GM19239 (cell line): Measurements from ENCODE around the gene ISLR.
A peak's percentile ranks its signal among the peaks of the same experiment; 100 is the strongest.

Experiments
- DNase-seq: peaks from one replicate; pipeline ENCODE4 v3.0.0; 2011; ENCODE audit warnings: low spot score; ENCODE audit not compliant: insufficient read length
- FAIRE-seq: peaks from 2 replicates; lab custom pipeline; 2011; peaks lifted over from hg19 to GRCh38; lab: Jason Lieb, UNC

The ISLR gene, protein sequence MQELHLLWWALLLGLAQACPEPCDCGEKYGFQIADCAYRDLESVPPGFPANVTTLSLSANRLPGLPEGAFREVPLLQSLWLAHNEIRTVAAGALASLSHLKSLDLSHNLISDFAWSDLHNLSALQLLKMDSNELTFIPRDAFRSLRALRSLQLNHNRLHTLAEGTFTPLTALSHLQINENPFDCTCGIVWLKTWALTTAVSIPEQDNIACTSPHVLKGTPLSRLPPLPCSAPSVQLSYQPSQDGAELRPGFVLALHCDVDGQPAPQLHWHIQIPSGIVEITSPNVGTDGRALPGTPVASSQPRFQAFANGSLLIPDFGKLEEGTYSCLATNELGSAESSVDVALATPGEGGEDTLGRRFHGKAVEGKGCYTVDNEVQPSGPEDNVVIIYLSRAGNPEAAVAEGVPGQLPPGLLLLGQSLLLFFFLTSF

DNA sequence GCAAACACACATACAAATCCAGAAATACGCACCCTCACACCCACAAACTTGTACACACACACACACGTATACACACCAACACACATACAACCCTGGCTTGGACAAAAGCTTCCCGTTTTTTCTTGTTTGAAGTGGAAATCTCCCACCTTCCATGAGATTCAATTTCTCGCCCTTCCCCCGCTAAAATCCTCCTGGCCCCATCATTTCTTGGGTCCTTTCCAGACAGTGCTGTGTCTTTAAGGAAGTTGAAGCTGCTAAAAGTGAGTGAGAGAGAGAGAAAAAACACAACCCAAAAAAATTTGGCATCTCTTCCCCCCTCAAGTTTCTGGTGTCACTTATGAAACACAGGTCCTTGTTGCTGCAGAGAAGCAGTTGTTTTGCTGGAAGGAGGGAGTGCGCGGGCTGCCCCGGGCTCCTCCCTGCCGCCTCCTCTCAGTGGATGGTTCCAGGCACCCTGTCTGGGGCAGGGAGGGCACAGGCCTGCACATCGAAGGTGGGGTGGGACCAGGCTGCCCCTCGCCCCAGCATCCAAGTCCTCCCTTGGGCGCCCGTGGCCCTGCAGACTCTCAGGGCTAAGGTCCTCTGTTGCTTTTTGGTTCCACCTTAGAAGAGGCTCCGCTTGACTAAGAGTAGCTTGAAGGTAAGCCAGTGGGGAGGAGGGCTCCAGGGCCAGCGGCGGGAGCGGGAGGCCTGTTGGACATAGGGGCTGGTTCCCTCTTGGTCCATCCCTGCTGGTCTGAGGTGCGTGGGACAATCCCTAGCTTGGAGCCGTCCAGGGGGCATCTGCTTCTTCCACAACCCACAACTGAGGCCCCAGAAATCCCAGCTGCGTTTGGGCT is at the start of gene ISLR:
TSS of gene ISLR (plus strand) at position 331 of the 839 bp plus-strand sequence. CDS start 1,149 bp downstream, outside the sequence.
- FAIRE-seq = no peak
- no peak for DNase-seq

DNA sequence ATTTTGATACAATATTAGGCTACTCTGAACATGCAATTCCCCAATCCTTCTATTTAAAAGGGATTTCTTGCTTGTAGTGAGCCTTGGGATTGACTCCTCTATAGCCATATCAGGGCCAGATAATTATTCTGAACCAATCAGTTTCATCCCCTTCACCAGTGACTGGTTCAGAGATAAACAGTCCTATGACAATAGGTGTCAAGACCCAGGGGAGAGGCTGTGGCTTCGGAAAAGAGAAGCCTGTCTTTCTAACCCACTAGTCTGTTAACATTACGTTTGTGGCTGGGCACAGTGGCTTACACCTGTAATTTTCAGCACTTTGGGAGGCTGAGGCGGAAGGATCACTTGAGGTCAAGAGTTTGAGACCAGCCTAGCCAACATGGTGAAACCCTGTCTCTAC is 49.3 kb upstream of the ISLR start:
- DNase-seq (no peak), FAIRE-seq (no peak)

DNA sequence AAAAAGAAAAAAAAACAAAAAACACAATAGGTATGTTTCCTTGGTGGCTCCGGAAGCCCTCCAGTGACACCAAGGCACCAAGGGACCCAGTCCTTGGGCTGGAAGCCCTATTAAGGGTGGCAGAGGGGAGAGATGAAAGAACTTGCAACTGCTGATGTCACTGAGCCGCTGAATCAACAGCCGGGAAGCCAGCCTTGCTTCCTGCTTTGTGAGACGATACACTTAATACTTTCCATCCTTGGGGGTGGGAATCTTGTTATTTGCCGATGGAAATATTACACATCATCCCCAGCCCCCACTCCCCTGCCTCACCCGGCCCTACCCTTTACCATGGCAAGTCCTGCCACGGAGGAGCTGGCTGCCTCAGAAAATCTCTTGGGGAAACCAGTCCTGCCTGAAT is 48.8 kb upstream of the ISLR start:
- FAIRE-seq (no peak), DNase-seq (no peak)

DNA sequence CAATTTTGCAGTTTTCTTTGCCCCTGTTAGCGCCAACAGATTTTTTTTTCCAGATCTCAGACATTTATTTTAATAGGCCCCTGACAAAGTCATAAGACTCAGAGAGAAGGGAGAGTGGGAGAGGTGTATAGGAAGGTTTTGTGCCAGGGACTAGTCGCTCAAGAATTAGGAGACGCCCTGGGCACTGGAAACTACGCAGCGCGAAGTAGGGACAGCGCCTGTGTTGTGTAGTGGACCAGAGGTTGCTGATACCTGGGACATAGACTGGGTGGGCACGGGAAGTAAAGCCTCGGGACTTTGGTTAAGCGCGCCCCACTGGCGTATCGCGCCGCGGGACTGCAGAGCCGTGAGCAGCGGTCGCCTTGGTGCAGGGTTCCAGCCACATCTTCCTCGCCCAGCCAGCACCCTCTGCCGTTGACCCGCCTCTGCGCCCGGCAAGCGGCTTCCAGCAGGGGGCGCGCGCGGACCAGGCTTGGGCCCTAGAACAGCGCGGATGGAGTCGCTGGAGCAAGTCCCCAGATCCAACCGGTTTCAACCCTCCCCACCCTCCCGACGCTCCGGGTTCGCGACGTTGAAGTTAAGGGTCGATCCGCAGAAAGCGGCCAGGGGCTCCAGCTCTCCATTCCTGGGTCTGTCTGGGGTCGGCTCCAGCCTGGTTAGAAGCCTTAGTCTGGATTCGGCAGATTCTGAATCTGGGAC is 46.1 kb upstream of the ISLR start:
- FAIRE-seq = peak; percentile 91
- peak; percentile 80 for DNase-seq

DNA sequence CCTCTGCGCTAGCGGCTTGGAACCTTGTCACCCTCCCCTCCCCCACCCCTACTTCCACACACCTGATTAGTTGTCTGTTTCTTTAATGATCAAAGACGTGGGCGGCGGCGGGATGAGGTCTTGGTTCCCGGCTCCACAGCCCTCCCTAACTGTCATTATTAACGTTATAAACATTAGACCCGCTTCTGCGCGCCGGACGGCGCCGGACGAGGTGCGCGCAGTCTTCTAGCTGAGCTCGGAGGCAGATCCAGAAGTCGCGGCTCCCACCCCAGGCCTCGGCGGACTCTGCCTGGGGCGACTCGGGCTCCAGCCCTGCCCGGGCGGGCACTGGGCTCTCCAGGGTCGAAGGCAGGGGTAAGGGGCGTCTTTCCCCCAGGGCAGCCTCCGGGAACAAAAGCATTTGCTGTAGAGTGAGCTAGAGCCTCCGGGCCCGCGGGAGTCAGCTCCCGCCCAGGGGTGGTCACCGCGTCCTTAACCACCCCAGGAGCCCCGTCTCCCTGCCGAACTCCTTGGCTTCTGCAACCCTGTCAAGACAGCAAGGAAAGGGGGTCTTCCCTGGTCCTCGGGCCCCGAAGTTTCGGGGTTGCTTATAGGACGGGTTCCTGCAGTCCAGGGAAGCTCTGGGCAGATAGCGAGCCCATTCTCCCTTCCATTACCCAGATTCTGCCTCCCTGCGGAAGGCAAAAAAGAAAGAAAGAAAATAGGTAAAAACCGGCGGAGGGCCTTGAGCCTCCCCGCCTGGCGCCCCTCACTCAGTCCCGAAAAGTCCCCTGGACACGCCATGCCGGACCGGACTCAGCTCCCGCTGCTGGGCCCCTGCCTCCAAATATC is 45.3 kb upstream of the ISLR start:
- DNase-seq = no peak
- FAIRE-seq = no peak

DNA sequence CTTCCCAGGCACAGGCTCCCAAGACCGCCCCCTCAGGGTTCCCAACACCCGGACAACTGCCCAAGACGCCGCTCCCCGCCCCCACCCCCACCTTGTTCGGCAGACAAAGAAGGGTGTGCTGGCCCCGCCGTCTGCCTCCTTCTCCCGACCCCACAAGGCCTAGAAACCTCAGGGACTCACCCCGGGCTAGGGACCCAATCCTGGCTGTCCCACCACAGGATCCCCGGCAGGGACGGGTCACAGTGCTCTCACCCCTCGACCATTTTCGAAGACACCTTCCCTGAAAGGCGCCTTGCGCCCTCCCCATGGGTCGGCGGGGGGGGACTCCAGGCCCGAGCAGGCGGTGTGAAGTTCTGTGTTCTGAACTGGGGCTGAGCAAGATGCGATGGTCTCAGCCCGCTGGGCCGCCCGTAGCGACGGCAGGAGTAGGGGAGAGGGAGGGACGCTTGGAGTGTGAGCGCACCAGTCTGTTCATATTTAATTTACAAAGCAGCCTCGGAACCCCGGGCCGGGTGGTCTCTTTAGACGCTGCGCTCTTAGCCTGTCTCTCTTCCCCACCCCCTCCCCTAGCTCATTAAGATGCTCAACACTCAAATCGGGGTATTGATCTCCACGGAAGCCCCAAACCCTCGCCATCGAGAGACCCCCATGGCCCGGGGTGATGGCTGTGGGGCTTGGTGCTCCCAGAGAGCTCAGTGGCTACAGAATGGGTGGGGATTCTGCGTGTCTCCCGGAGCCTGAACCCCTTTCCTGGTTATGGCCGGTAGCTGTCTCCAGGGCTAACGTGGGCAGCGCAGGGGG is 44.5 kb upstream of the ISLR start:
- FAIRE-seq (no peak), DNase-seq (no peak)

DNA sequence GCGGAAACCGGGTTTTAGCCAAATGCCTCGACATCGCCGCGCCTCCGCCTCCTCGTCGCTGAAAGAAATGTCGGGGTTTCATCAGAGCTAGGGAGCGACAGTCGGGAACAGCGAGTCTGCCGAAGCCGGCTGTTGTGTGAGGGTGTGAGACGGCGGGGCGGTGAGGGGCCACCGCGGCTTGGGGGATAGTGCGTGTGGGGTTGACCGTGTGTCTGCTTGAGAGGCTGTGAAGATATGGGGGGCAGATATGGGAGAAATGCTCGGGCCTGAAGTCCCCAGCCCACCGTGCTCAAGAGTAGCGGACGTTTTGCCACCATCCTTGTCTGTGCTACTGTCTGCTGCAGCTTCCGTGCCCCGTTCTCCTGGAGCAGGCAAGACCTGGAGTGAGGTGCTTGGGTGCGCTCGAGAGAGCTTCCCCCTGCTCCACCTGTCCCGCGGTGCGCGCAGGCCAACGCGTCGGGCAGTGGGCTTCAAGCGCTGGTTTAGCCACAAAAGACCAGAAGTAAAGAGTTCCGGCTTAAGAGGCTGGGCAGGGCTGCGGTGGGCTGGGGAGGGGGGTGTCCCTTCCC is 43.8 kb upstream of the ISLR start:
- DNase-seq = no peak
- no peak for FAIRE-seq

DNA sequence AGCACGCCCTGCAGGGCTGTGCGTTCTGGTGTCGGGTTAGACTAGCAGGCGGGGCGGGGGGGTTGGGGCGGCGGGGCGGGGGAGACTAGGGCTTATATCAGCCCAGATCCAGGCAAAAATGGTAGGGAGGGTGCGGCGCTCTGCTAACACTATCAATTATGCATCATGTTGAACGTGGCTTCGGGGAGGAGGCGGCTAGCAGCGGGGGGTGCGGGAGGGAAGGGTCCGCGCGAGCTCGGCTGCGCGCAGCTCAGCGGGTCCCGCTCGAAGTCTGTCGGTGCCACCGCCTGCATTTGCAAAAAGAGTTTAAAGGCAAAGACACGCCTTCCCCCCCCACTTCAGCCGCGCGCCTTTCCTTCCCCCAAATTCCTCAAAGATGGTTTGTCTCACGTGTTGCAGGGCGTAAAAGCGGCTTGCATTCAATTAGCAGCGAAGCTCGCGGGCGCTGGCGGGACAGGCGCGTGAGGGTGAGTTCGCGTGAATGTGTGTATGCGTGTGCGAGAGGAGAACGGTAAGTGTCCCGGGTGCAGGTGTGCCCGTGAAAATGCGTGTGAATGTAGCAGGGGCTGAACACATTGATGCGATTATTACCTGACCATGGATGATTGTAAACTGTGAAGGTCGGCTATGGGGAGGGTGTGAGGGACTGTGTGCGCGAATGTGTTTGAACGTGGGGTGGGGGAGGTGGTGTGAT is 43.2 kb upstream of the ISLR start, which contains the start of gene ISLR2:
TSS of gene ISLR2 (plus strand) at position 432 of the 694 bp plus-strand sequence. CDS start 2,169 bp downstream, outside the sequence.
- no peak for FAIRE-seq
- no peak for DNase-seq

DNA sequence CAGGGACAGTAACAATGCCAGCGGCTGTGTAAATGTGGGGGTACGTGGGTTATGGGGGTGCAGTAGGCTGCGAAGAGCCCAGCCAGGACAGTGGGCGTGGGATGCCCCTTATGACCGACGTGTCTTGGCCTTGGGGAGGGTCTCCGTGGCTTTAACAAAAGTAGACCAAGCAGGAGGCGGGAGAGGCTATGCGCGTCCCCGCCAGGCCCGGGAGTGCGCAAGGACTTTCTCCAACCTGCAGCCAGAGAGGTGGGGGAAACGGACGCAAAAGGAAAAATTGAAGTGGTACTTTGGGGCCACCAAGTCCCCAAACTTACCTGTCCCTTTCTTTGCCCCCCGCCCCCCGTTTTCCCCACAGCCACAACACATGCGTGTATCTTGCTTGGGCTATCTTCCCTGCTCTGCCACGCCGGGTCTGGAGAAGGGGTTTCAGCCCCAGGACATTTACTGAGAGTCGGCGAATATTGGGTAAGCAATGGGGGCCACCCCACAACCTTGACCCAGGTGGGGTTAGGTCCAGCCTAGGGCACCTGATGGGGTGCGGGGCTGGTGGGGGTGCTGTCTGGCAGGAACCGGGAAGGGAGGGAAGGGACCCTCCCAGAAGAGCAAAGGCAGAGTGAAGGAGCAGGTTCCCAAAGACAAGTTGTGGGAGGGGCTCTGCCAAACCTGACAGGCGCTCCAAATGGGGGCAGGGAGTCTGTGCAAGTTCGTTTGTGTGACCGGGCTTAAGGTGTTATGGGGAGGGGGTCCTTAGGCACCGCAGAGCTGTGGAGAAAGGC is 42.5 kb upstream of the ISLR start:
- no peak for DNase-seq
- no peak for FAIRE-seq

DNA sequence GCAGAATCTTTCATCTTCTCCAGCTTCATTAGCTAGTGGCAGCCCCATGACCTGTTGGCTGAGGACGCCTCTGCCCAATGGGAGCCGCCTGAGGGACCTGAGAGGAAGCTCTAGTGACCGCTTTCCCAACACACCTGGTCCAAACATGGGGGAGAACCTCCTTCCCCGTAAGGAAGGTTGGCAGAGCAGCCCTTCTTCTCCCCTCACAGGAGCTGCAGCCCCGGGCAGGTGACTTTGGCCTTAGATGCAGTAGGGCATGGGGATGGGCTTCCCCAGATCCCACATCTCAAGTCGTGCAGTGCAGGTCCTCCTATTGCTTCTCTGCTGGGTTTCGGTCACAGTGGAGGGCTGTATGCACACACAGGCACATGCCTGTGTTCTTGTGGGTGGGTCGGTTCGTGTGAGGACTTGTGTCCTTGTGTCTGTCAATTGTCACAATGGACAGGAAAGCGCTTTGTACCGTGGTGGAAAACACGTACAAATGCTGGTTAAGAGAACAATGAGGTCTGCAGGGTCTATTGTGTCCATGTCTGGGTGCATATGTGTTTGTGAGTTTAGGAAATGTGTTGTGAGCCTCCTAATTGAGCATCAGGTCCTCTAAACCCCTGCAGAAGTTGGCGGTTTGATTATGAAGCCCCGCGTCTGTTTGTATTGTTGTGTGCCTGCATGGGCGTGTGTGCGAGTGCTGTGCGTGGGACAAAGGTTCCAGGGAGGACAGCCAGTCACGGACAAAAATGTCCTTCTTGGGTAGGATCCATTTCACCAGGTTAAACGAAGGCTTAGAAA is 41.7 kb upstream of the ISLR start:
- FAIRE-seq (no peak), DNase-seq (no peak)

DNA sequence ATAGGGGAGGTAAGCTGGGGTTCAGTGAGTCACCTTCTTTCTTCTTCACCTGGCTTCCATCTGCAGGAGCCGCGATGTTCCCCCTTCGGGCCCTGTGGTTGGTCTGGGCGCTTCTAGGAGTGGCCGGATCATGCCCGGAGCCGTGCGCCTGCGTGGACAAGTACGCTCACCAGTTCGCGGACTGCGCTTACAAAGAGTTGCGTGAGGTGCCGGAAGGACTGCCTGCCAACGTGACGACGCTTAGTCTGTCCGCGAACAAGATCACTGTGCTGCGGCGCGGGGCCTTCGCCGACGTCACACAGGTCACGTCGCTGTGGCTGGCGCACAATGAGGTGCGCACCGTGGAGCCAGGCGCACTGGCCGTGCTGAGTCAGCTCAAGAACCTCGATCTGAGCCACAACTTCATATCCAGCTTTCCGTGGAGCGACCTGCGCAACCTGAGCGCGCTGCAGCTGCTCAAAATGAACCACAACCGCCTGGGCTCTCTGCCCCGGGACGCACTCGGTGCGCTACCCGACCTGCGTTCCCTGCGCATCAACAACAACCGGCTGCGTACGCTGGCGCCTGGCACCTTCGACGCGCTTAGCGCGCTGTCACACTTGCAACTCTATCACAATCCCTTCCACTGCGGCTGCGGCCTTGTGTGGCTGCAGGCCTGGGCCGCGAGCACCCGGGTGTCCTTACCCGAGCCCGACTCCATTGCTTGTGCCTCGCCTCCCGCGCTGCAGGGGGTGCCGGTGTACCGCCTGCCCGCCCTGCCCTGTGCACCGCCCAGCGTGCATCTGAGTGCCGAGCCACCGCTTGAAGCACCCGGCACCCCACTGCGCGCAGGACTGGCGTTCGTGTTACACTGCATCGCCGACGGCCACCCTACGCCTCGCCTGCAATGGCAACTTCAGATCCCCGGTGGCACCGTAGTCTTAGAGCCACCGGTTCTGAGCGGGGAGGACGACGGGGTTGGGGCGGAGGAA is 40.5 kb upstream of the ISLR start:
- DNase-seq (no peak), FAIRE-seq (no peak)

DNA sequence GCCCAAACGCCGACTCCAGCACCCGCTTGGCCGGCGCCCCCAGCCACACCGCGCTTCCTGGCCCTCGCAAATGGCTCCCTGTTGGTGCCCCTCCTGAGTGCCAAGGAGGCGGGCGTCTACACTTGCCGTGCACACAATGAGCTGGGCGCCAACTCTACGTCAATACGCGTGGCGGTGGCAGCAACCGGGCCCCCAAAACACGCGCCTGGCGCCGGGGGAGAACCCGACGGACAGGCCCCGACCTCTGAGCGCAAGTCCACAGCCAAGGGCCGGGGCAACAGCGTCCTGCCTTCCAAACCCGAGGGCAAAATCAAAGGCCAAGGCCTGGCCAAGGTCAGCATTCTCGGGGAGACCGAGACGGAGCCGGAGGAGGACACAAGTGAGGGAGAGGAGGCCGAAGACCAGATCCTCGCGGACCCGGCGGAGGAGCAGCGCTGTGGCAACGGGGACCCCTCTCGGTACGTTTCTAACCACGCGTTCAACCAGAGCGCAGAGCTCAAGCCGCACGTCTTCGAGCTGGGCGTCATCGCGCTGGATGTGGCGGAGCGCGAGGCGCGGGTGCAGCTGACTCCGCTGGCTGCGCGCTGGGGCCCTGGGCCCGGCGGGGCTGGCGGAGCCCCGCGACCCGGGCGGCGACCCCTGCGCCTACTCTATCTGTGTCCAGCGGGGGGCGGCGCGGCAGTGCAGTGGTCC is 39.7 kb upstream of the ISLR start:
- no peak for DNase-seq
- no peak for FAIRE-seq

DNA sequence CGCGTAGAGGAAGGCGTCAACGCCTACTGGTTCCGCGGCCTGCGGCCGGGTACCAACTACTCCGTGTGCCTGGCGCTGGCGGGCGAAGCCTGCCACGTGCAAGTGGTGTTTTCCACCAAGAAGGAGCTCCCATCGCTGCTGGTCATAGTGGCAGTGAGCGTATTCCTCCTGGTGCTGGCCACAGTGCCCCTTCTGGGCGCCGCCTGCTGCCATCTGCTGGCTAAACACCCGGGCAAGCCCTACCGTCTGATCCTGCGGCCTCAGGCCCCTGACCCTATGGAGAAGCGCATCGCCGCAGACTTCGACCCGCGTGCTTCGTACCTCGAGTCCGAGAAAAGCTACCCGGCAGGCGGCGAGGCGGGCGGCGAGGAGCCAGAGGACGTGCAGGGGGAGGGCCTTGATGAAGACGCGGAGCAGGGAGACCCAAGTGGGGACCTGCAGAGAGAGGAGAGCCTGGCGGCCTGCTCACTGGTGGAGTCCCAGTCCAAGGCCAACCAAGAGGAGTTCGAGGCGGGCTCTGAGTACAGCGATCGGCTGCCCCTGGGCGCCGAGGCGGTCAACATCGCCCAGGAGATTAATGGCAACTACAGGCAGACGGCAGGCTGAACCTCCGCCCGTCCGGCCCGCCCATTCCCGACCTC is 39.0 kb upstream of the ISLR start:
- DNase-seq (no peak), FAIRE-seq (no peak)

DNA sequence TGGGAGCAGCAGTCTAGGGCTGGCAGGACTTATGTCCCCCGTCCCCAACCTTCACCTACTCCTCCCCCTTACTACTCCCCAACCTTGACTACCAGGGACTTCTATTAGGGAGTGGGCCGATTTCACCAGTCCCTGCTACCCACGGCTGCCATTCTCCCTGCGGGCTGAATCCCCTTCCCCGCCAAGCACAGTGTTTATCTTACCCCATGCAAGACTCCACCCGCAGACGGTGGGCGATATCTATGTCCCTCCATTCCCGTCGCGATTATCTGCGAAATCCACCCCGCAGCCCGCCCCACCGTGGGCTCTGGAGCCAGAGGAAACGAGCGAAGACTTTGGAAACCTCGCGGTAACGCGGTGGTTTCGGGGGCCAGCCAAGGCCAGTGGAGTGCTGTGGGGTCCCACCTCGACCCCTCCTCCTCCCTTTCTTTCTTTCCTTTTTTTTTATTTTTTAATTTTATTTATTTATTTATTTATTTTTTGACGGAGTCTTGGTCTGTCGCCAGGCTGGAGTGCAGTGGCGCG is 38.4 kb upstream of the ISLR start:
- DNase-seq = no peak
- FAIRE-seq = no peak
